Loucy (cell line): ENCODE measurements around the gene HOXC11.

Experiments
- EZH2phosphoT487 ChIP-seq: fragments of 200-600 bp; IDR thresholded peaks from 2 replicates; pipeline ENCODE4 v1.6.1; 2018; ENCODE audit warnings: antibody characterized with exemption, mild to moderate bottlenecking, moderate library complexity, borderline replicate concordance
- TF ChIP-seq, protein P1 (sequence below): fragments of 200-600 bp; sonication (generic); conservative IDR thresholded peaks from 2 replicates; pipeline ENCODE4 v1.5.1; 2014; ENCODE audit warnings: mild to moderate bottlenecking, antibody characterized with exemption, low read length

DNA sequence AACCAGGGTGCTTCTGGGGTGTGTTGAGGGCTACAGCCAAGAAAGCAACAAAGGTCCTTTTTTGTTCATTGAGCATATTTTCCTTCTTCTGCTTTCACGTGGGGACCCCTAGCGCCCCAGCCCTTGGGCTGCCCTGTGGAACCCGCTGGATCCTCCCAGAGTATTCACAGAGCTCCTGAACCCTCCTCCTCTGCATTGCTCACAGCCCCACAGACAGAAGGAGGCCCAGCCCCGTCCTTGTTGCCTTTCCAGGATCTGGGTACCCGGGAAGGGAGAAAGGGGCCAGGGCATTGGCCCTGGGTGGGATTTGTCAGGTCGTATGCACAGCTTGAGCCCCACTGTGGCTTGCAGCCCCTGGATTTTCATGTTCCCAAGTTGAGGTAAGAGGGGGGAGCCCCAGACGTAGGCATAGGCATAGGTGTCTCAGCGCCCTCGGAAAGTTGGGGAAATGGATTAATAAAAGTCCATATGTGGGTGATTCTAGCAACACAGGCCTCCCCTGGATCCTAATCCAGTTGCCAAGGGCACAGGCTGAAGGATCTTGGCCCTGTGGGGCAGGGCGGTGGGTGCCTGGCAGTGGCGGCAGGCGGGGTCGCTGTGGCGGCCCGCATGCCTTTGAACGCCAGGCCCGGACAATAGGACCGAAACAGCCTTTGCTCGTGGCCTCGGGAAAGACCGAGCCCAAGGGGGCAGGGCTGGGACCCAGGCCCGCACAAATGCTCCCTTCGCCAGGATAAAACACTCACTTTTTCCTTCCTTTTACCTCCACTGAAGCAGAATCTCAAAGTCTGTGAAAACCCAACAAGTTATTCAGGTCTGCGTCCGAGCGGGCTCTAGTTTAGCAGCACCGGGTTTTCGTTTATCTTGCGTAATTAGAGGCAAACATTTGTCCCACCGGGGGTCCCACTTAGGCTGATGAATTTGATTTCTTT is 9.0 kb downstream of the HOXC11 start:
- TF ChIP-seq, protein P1, sequence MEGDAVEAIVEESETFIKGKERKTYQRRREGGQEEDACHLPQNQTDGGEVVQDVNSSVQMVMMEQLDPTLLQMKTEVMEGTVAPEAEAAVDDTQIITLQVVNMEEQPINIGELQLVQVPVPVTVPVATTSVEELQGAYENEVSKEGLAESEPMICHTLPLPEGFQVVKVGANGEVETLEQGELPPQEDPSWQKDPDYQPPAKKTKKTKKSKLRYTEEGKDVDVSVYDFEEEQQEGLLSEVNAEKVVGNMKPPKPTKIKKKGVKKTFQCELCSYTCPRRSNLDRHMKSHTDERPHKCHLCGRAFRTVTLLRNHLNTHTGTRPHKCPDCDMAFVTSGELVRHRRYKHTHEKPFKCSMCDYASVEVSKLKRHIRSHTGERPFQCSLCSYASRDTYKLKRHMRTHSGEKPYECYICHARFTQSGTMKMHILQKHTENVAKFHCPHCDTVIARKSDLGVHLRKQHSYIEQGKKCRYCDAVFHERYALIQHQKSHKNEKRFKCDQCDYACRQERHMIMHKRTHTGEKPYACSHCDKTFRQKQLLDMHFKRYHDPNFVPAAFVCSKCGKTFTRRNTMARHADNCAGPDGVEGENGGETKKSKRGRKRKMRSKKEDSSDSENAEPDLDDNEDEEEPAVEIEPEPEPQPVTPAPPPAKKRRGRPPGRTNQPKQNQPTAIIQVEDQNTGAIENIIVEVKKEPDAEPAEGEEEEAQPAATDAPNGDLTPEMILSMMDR = no peak
- no peak for TF ChIP-seq EZH2phosphoT487
